MM.1S (cell line): ENCODE results near the gene TAP1.

Experiments used
- DNase-seq: peaks from one replicate; pipeline ENCODE4 v3.0.0-alpha.2; 2015
- H2AFZ ChIP-seq: fragments of 300-600 bp; sonication (generic); 2 replicates; pipeline ENCODE4 v1.6.0; 2016; ENCODE audit warnings: antibody characterized with exemption, low read length
- H3F3A ChIP-seq: fragments of 300-600 bp; sonication (generic); 2 replicates; pipeline ENCODE4 v1.6.1; 2016; ENCODE audit warnings: mild to moderate bottlenecking, antibody characterized with exemption, low read length, moderate library complexity, mixed read lengths; ENCODE audit not compliant: insufficient read depth
- H3K27ac ChIP-seq: fragments of 300-600 bp; sonication (generic); 2 replicates; pipeline ENCODE4 v1.5.1; 2016; ENCODE audit warnings: mild to moderate bottlenecking, low read length
- H3K27me3 ChIP-seq: fragments of 300-600 bp; sonication (generic); replicated peaks from 2 replicates; pipeline ENCODE4 v1.6.0; 2016; ENCODE audit warnings: low read length; ENCODE audit not compliant: insufficient read depth
- H3K36me3 ChIP-seq: fragments of 300-600 bp; sonication (generic); replicated peaks from 2 replicates; pipeline ENCODE4 v1.6.1; 2016; ENCODE audit warnings: mild to moderate bottlenecking, low read length, mixed read lengths; ENCODE audit not compliant: insufficient read depth
- H3K4me1 ChIP-seq: fragments of 300-600 bp; sonication (generic); 2 replicates; pipeline ENCODE4 v1.6.1; 2016; ENCODE audit warnings: low read length, mixed read lengths
- H3K4me2 ChIP-seq: fragments of 300-600 bp; sonication (generic); 2 replicates; pipeline ENCODE4 v1.6.0; 2016; ENCODE audit warnings: low read depth, low read length
- H3K4me3 ChIP-seq: fragments of 300-600 bp; sonication (generic); 2 replicates; pipeline ENCODE4 v1.5.1; 2016; ENCODE audit warnings: low read length, mixed read lengths
- H3K79me2 ChIP-seq: fragments of 300-600 bp; sonication (generic); 2 replicates; pipeline ENCODE4 v1.6.1; 2016; ENCODE audit warnings: mixed run types, low read length, mixed read lengths
- H3K9ac ChIP-seq: fragments of 300-600 bp; sonication (generic); 2 replicates; pipeline ENCODE4 v1.6.1; 2016; ENCODE audit warnings: low read length, mixed read lengths
- H3K9me2 ChIP-seq: fragments of 300-600 bp; sonication (generic); replicated peaks from 2 replicates; pipeline ENCODE4 v1.6.1; 2016; ENCODE audit warnings: mild to moderate bottlenecking, low read length, mixed read lengths; ENCODE audit not compliant: insufficient read depth
- H3K9me3 ChIP-seq: fragments of 300-600 bp; sonication (generic); replicated peaks from 2 replicates; pipeline ENCODE4 v1.6.1; 2016; ENCODE audit warnings: mild to moderate bottlenecking, low read length, mixed read lengths; ENCODE audit not compliant: insufficient read depth
- H4K20me1 ChIP-seq: fragments of 300-600 bp; sonication (generic); 2 replicates; pipeline ENCODE4 v1.6.1; 2016; ENCODE audit warnings: mild to moderate bottlenecking, low read length, moderate library complexity, mixed read lengths; ENCODE audit not compliant: insufficient read depth
- CTCF ChIP-seq: fragments of 300-600 bp; sonication (generic); IDR thresholded peaks from 2 replicates; pipeline ENCODE4 v1.5.1; 2016; ENCODE audit warnings: antibody characterized with exemption, low read length, mixed read lengths
- EZH2 ChIP-seq: fragments of 300-600 bp; sonication (generic); optimal IDR thresholded peaks from 2 replicates; pipeline ENCODE3; 2017; ENCODE audit warnings: low read depth, mild to moderate bottlenecking, antibody characterized with exemption, low read length, mixed read lengths
- EZH2phosphoT487 ChIP-seq: fragments of 300-600 bp; sonication (generic); IDR thresholded peaks from 2 replicates; pipeline ENCODE4 v1.6.1; 2018; ENCODE audit warnings: antibody characterized with exemption, low read length

The TAP1 gene

GRCh38 chr6:32851025-32851424 lies 2.5 kb downstream of the TAP1 start:
- Histone ChIP-seq H2AFZ (no peak overlapping the region), H3K27me3 (no peaks in the 10 kb centered on the region), H3K4me1 (peaks cover 19% of the 10 kb centered on the region), H4K20me1 (no peaks in the 10 kb centered on the region), H3K4me2 (no peak overlapping the region), H3K9me3 (no peaks in the 10 kb centered on the region), H3K9ac (no peak overlapping the region), H3K36me3 (peaks cover 10% of the 10 kb centered on the region; the same call in 1 of the 2 replicates), H3K4me3 (no peak overlapping the region), H3K27ac (no peak overlapping the region), H3K9me2 (no peaks in the 10 kb centered on the region), H3K79me2 (peaks cover 56% of the 10 kb centered on the region), H3F3A (peaks cover 12% of the 10 kb centered on the region)
- no peak for DNase-seq
- no peak for TF ChIP-seq EZH2phosphoT487
- TF ChIP-seq EZH2, result no peak
- TF ChIP-seq CTCF, result no peak

- no peak overlapping the region for H3K4me2 ChIP-seq
- H3K9me3 ChIP-seq, result no peaks in the 10 kb centered on the region
- TF ChIP-seq EZH2, result no peak
- H3K4me3 ChIP-seq, result no peak overlapping the region
- no peaks in the 10 kb centered on the region for H4K20me1 ChIP-seq
- no peaks in the 10 kb centered on the region for H3K9me2 ChIP-seq
- H3K27me3 ChIP-seq, result no peaks in the 10 kb centered on the region
- peaks cover 28% of the 10 kb centered on the region for H3F3A ChIP-seq
- H3K79me2 ChIP-seq, result peaks cover 41% of the 10 kb centered on the region
- no peak overlapping the region for H3K9ac ChIP-seq
- H2AFZ ChIP-seq, result no peak overlapping the region
- H3K36me3 ChIP-seq, result peaks cover 10% of the 10 kb centered on the region; the same call in 1 of the 2 replicates
- DNase-seq, result no peak
- H3K27ac ChIP-seq, result no peak overlapping the region
- H3K4me1 ChIP-seq, result peaks cover 18% of the 10 kb centered on the region
These were observed 4.4 kb downstream of the TAP1 start for GRCh38 chr6:32849126-32849525.

- Histone ChIP-seq H4K20me1 (no peaks in the 10 kb centered on the region), H3K27ac (no peak overlapping the region), H3K4me1 (peaks cover 25% of the 10 kb centered on the region), H3K27me3 (no peaks in the 10 kb centered on the region), H3K9me2 (no peaks in the 10 kb centered on the region), H3K4me3 (no peak overlapping the region), H3K9ac (no peak overlapping the region), H3K4me2 (no peak overlapping the region), H2AFZ (no peak overlapping the region), H3K9me3 (no peaks in the 10 kb centered on the region), H3F3A (peaks cover 24% of the 10 kb centered on the region), H3K79me2 (peaks cover 48% of the 10 kb centered on the region), H3K36me3 (peaks cover 10% of the 10 kb centered on the region; the same call in 1 of the 2 replicates)
- no peak for DNase-seq
- TF ChIP-seq EZH2 (no peak), CTCF (no peak), EZH2phosphoT487 (no peak)
These were observed 5.7 kb downstream of the TAP1 start for GRCh38 chr6:32847795-32848194.

- Histone ChIP-seq H3K9ac (no peak overlapping the region), H3K27ac (no peak overlapping the region), H3K36me3 (peaks cover 10% of the 10 kb centered on the region; the same call in 1 of the 2 replicates), H3K79me2 (peaks cover 48% of the 10 kb centered on the region), H3K9me3 (no peaks in the 10 kb centered on the region), H3K4me2 (no peak overlapping the region), H3F3A (peaks cover 23% of the 10 kb centered on the region), H3K9me2 (no peaks in the 10 kb centered on the region), H2AFZ (no peak overlapping the region), H4K20me1 (no peaks in the 10 kb centered on the region), H3K4me3 (no peak overlapping the region), H3K4me1 (peaks cover 23% of the 10 kb centered on the region), H3K27me3 (no peaks in the 10 kb centered on the region)
- DNase-seq, result no peak
- TF ChIP-seq EZH2phosphoT487, result no peak
- no peak for TF ChIP-seq CTCF
These were observed 6.5 kb downstream of the TAP1 start for GRCh38 chr6:32847004-32847403.
